ENCODE measurements around the gene STX16. TPM values are rescaled to one million over a fixed set of nuclear protein-coding genes. Genes with fewer than 3 reads are reported as not detected.

STX16 gene, protein sequence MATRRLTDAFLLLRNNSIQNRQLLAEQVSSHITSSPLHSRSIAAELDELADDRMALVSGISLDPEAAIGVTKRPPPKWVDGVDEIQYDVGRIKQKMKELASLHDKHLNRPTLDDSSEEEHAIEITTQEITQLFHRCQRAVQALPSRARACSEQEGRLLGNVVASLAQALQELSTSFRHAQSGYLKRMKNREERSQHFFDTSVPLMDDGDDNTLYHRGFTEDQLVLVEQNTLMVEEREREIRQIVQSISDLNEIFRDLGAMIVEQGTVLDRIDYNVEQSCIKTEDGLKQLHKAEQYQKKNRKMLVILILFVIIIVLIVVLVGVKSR
- total RNA-seq (53.1 TPM), polyA plus RNA-seq (47.9 TPM)

DNA sequence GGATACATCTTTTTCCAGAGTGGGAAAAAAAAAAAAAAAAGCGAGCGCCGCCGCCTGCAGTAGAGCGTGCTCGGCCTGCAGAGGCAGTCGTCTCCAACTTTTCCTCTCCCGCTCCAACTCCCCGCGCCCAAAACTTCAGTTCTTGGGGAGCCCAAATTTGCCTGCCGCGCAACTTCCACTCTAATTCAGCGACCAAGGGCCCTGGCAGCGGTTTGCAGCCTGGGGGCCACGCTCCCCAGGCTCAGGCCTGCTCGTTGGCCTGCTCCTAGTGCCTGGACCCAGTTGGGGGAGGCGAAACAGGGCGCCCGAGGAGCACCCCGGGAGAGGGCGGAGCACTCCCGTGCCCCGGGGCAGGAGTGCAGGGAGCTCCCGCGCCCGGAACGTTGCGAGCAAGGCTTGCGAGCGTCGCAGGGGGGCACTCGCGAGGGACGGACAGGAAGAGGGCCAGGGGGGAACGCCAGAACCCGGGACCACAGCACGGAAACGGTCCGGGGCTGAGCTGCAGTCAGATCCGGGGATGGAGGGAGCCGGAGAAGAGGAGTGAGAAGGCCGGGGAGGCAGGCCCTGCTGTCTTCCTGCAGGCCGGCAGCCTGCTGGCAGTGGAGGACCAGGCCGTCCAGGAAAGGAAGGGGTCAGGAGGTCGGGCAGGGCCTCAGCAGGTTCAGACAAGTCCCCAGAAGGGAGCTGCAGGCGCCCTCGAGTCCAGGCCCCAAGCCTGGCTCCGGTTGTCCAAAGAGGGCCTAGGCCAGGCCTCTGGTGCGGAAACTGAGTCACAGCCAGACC, at the start of gene STX16:
TSS of gene STX16 (plus strand) at position 508 of the 783 bp plus-strand sequence. CDS start 724 bp downstream, outside the sequence.
- Histone ChIP-seq H3K36me3 (ENCODE audit: insufficient read depth) (no peaks in the 10 kb centered on the region), H3K4me3 (ENCODE audit: low read depth, low read length) (peak within 1 kb of the TSS; percentile 92), H3K4me1 (ENCODE audit: insufficient read depth) (no peaks in the 10 kb centered on the region), H3K27ac (ENCODE audit: low read depth) (peak within 1 kb of the TSS; percentile 97)
- DNase-seq (ENCODE audit: extremely low spot score), result peak; percentile 83
- WGBS, result under 1% methylated on average over 49 of the region's 49 CpGs

DNA sequence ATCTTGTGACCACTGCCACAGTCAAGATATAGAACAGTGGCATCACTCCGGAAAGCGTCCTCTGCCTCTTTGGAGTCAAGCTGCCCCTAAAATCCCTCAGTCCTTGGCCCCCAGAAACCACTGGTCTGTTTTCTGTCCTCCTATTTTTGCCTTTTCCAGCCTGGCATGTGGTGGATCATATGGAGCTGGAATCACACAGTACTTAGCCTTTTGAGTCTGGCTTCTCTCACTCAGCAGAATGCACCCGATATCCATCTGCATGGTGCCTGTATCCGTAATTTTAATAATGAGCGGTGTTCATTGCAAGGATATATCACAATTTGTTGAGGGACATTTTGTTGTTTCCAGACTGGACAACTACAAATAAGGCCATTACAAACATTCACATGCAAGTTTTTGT, 49.0 kb upstream of the STX16 start:
- Histone ChIP-seq H3K36me3 (ENCODE audit: insufficient read depth) (no peaks in the 10 kb centered on the region), H3K27ac (ENCODE audit: low read depth) (no peak overlapping the region), H3K4me1 (ENCODE audit: insufficient read depth) (no peaks in the 10 kb centered on the region), H3K4me3 (ENCODE audit: low read depth, low read length) (no peak overlapping the region)
- DNase-seq (ENCODE audit: extremely low spot score), result no peak
- WGBS, result 85% methylated on average over 5 of the region's 5 CpGs

GRCh38 chr20:58603721-58604120, 47.4 kb upstream of the STX16 start:
- Histone ChIP-seq H3K27ac (ENCODE audit: low read depth) (no peak overlapping the region), H3K36me3 (ENCODE audit: insufficient read depth) (no peaks in the 10 kb centered on the region), H3K4me1 (ENCODE audit: insufficient read depth) (no peaks in the 10 kb centered on the region), H3K4me3 (ENCODE audit: low read depth, low read length) (no peak overlapping the region)
- 73% methylated on average over 2 of the region's 2 CpGs for WGBS
- no peak for DNase-seq (ENCODE audit: extremely low spot score)

GRCh38 chr20:58604128-58604881, 46.8 kb upstream of the STX16 start:
- WGBS, result 45% methylated on average over 19 of the region's 19 CpGs
- Histone ChIP-seq H3K27ac (ENCODE audit: low read depth) (no peak overlapping the region), H3K4me1 (ENCODE audit: insufficient read depth) (no peaks in the 10 kb centered on the region), H3K36me3 (ENCODE audit: insufficient read depth) (no peaks in the 10 kb centered on the region), H3K4me3 (ENCODE audit: low read depth, low read length) (no peak overlapping the region)
- DNase-seq (ENCODE audit: extremely low spot score), result no peak

DNA sequence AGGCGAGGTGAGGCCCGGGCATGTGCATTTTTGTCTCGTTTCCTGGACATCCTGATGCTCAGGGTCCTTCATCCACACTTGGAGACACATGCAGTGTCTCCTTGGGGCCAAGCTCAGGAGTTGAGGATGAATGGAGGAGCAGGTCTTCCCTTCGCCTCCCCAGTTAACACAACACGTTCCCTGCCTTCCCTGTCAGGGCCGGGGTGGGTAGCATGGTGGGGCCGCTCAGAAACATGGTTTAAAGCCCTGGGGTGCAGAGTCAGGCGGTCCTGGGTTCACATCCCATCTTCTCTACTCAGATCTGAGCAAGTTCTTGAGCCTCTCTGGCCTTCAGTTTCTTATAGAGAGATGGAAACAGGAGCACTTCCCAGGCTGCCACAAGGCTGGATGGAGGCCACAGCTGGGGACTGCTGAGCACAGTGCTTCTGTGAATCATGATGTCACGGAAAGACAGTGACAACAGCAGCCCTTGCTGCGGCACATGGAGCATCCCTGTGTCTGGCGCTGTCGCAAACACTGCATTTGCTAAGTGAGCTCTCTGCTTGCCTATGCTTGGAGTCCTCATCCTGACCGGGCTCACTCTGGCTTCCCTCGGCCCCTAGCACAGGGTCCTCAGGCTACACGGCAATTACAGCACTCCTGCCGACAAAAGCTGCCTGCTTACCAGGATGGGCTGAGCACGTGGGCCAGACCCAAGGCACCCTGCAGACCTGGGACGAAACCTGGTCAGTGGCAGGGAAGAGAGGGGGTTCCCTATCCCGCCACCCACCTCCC, 45.6 kb upstream of the STX16 start:
- H3K27ac ChIP-seq (ENCODE audit: low read depth), result no peak overlapping the region
- H3K36me3 ChIP-seq (ENCODE audit: insufficient read depth), result no peaks in the 10 kb centered on the region
- H3K4me1 ChIP-seq (ENCODE audit: insufficient read depth), result no peaks in the 10 kb centered on the region
- WGBS, result 92% methylated on average over 19 of the region's 19 CpGs
- no peak overlapping the region for H3K4me3 ChIP-seq (ENCODE audit: low read depth, low read length)
- DNase-seq (ENCODE audit: extremely low spot score), result no peak

DNA sequence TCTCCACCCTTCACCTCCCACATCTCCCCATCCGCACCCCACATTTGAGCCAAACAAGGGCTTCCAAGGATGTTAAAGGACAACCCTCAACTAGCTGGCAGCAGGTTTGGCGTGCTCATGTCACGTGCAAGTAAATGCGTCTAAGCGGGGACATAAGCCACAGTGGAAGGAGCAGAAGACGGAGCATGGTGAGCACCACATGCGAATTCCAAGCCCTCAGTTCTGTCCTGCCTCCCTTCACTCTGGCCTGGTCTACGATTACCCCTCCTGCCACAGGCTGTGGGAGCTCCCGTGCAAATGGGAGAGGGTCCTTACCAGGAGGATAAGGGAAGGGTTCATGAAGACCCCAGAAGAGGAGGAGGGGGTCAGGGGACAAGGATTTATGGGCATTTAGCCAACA, 44.9 kb upstream of the STX16 start:
- Histone ChIP-seq H3K27ac (ENCODE audit: low read depth) (no peak overlapping the region), H3K36me3 (ENCODE audit: insufficient read depth) (no peaks in the 10 kb centered on the region), H3K4me3 (ENCODE audit: low read depth, low read length) (no peak overlapping the region), H3K4me1 (ENCODE audit: insufficient read depth) (no peaks in the 10 kb centered on the region)
- no peak for DNase-seq (ENCODE audit: extremely low spot score)
- 97% methylated on average over 9 of the region's 9 CpGs for WGBS

DNA sequence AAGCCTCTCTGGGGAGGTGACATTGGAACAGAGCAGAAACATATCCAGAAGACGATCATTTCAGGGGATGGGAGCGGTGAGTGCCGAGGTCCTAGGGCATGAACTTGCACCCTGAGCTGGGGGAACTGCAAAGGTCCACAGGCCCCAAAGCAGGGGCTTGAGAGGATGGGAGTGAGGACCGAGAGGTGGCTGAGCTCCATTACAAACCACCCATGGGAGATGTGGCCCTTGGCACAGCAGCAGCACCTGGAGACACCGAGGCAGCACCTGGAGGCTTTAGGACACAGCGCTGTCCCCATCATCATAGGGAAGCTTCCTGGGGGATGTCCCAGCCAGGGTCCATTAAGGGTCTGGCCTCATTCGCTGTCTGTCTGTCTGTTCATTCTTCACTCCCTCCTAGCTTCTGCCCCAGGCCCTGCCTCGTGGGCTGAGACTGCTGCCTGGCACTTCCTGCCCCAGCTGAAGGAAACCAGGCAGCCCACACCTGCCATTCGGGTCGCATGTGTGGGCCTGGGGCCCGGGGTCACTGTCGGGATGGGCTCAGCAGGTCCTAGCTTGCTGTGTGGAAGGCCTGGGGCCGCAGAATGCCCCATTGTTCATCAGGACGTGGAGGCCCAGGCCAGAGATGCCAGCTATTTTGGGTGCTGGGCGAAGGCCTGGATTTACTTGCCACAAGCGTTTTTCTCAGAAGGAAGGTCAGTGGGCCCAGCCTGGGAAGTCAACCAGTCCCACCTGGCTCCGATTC, 42.8 kb upstream of the STX16 start:
- Histone ChIP-seq H3K4me1 (ENCODE audit: insufficient read depth) (no peaks in the 10 kb centered on the region), H3K27ac (ENCODE audit: low read depth) (no peak overlapping the region), H3K36me3 (ENCODE audit: insufficient read depth) (no peaks in the 10 kb centered on the region), H3K4me3 (ENCODE audit: low read depth, low read length) (no peak overlapping the region)
- no peak for DNase-seq (ENCODE audit: extremely low spot score)
- 87% methylated on average over 17 of the region's 17 CpGs for WGBS

GRCh38 chr20:58609026-58609425, 42.1 kb upstream of the STX16 start:
- H3K4me1 ChIP-seq (ENCODE audit: insufficient read depth), result no peaks in the 10 kb centered on the region
- WGBS, result 96% methylated on average over 12 of the region's 12 CpGs
- no peak overlapping the region for H3K27ac ChIP-seq (ENCODE audit: low read depth)
- no peaks in the 10 kb centered on the region for H3K36me3 ChIP-seq (ENCODE audit: insufficient read depth)
- no peak for DNase-seq (ENCODE audit: extremely low spot score)
- H3K4me3 ChIP-seq (ENCODE audit: low read depth, low read length), result no peak overlapping the region

DNA sequence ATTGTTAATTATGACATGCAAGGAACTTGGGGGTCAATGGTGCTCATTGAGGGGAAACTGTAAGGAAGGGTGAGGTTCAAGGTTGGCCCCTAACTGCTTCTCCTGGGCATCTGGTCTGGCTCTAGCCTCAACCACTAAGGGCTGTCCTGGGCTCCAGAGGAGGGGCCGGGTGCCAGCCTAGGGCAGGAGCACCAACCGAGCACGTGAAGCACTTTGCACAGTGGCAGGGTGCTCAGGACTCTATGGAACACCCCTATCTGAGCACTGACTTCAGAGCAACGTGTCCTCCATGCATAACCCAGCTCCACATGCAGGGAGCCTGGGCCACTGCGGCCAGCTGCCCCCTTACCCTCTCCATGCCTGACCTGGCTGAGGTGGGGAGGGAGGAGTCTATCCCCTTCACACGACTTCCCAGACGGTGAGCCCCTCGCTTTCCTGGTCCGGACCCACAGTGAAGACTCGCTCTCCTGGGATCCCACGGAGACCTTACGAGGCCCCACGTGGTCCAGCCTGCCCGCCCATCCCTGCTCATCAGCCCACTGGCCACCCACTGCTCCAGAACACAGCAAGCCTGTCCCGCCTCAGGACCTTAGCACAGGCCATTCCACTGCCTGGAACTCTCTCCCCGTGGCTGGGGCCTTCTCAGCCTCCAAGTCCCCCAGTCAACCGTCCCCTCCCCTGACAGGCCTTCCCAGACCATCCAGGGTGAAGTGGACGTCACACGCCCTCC, 40.8 kb upstream of the STX16 start:
- Histone ChIP-seq H3K4me3 (ENCODE audit: low read depth, low read length) (no peak overlapping the region), H3K4me1 (ENCODE audit: insufficient read depth) (no peaks in the 10 kb centered on the region), H3K27ac (ENCODE audit: low read depth) (no peak overlapping the region), H3K36me3 (ENCODE audit: insufficient read depth) (no peaks in the 10 kb centered on the region)
- 90% methylated on average over 19 of the region's 19 CpGs for WGBS
- no peak for DNase-seq (ENCODE audit: extremely low spot score)

DNA sequence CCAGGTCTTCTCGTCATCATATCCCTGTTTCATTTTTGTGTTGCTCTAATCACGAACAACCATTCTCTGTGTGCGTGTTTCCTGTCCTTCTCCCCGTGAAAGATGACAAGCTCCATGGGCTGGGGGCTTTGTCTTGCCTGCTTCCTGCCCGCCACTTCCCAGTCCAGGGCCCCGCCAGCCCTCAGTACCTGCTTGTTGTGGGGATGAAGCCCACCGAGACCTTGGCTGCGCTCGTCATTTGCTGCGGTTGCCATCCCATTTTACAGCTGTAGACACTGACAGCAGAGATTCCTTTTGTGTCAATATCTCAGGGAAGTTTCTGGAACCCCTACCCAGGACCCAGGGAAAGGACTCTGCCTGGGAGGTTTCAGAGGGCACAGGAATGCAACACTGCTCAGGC, 40.3 kb upstream of the STX16 start:
- no peak overlapping the region for H3K27ac ChIP-seq (ENCODE audit: low read depth)
- no peak overlapping the region for H3K4me3 ChIP-seq (ENCODE audit: low read depth, low read length)
- DNase-seq (ENCODE audit: extremely low spot score), result no peak
- no peaks in the 10 kb centered on the region for H3K36me3 ChIP-seq (ENCODE audit: insufficient read depth)
- 92% methylated on average over 10 of the region's 10 CpGs for WGBS
- no peaks in the 10 kb centered on the region for H3K4me1 ChIP-seq (ENCODE audit: insufficient read depth)

DNA sequence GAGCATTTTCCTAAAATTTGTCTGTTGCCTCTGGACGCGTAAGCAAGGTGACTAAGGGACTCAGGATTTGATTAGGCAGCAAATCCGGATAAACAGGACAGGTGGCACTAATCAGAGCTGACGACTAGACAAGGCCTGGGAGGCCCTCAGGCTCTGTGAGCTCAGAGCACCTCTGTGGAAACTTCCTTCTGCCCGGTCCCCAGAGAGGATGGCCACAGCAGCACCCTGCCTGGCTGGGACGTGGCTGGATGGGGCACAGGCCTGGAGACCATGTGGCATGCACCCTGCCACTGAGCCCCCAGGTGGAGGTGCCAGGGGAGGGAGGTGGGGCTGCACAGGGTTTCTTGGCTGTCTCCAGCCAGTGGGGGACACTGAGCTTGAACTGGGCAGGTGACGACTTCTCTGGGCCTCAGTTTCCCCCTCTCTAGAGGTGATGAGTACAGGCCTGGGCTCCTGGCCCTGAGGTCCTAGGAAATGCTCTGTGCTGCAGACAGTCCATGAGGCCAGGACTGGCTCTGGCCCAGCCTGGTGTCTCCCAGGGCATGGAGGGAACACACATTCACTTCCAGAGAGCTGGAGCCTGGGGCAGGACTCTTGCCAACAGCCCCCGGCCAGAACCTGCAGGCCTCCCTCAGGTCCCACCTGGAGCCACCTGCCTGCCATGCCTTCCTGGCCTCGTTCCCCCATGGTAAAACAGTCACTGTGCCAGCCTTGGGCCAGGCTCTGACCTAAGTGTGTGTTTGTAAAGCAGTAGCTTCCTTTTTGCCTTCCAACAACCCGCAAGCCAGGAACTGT, 39.6 kb upstream of the STX16 start:
- Histone ChIP-seq H3K36me3 (ENCODE audit: insufficient read depth) (no peaks in the 10 kb centered on the region), H3K4me3 (ENCODE audit: low read depth, low read length) (no peak overlapping the region), H3K4me1 (ENCODE audit: insufficient read depth) (no peaks in the 10 kb centered on the region), H3K27ac (ENCODE audit: low read depth) (no peak overlapping the region)
- DNase-seq (ENCODE audit: extremely low spot score), result no peak
- WGBS, result 73% methylated on average over 10 of the region's 10 CpGs

Data from urinary bladder (tissue), 4 donors.